Measurements from ENCODE around the gene MRPL37.
"Not testable (repeated sequence)": the region's sequence is repeated elsewhere in the genome, so short reads cannot be mapped to it uniquely, and the experiment has no call there.

MRPL37 gene

GRCh38 chr1:54171016-54171415 is 29.0 kb upstream of the MRPL37 start:
- in situ Hi-C loops (cut with MboI; ENCODE audit: low pct_unique_long_range_greater_than_20kb, low sequenced_read_pairs) = no loop called here
- no peak for DNase-seq

DNA sequence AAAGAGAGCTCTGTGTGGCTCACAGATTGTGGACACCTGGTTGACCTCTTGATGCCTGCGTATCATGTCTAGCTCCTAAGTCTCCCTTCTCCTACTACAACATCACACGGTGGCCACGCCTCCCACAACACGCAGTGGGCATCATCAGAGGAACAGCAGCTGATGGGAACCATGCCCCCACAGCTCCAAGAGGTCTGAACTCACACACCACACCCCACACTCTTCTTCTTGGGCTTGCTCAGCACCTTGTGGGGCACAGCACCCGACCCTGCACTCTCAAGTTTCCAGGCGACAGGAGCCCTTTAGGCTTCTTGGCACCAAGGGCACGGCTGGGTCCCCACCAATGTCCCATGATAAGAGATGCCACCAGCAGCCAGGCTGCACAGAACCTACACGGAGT is 28.4 kb upstream of the MRPL37 start:
- in situ Hi-C loops (cut with MboI; ENCODE audit: low pct_unique_long_range_greater_than_20kb, low sequenced_read_pairs) = no loop called here
- DNase-seq = no peak

- no peak for DNase-seq
- in situ Hi-C loops (cut with MboI; ENCODE audit: low pct_unique_long_range_greater_than_20kb, low sequenced_read_pairs) = no loop called here
Measured at GRCh38 chr1:54172614-54173599, 27.1 kb upstream of the MRPL37 start.

DNA sequence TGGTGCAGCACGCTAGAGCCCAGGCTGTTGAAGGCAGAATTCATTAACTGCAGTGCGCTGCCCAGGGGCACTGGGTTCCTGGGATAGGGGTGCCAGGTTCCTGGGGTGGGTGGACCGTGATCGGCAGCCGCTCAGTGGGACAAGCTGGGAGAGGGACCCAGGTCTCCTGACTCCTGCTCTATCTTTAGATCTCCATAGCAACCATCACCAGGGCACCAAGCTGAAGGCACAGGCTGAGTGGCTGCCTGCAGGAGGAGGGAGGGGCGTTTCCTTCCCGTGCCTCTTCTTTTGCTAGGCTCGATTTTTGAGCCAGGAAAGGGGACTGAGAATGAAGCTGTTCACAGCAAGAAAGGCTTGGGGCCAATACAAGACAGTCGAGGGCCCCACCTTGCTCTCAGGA is 26.3 kb upstream of the MRPL37 start:
- in situ Hi-C loops (cut with MboI; ENCODE audit: low pct_unique_long_range_greater_than_20kb, low sequenced_read_pairs) = no loop called here
- no peak for DNase-seq

- no peak for DNase-seq
- in situ Hi-C loops (cut with MboI; ENCODE audit: low pct_unique_long_range_greater_than_20kb, low sequenced_read_pairs) = no loop called here
Measured at GRCh38 chr1:54174106-54174505, 25.9 kb upstream of the MRPL37 start.

- in situ Hi-C loops (cut with MboI; ENCODE audit: low pct_unique_long_range_greater_than_20kb, low sequenced_read_pairs) = no loop called here
- DNase-seq = no peak
Measured at GRCh38 chr1:54176621-54177327, 23.2 kb upstream of the MRPL37 start.

- no peak for DNase-seq
- in situ Hi-C loops (cut with MboI; ENCODE audit: low pct_unique_long_range_greater_than_20kb, low sequenced_read_pairs) = no loop called here
Measured at GRCh38 chr1:54177726-54178125, 22.2 kb upstream of the MRPL37 start.

DNA sequence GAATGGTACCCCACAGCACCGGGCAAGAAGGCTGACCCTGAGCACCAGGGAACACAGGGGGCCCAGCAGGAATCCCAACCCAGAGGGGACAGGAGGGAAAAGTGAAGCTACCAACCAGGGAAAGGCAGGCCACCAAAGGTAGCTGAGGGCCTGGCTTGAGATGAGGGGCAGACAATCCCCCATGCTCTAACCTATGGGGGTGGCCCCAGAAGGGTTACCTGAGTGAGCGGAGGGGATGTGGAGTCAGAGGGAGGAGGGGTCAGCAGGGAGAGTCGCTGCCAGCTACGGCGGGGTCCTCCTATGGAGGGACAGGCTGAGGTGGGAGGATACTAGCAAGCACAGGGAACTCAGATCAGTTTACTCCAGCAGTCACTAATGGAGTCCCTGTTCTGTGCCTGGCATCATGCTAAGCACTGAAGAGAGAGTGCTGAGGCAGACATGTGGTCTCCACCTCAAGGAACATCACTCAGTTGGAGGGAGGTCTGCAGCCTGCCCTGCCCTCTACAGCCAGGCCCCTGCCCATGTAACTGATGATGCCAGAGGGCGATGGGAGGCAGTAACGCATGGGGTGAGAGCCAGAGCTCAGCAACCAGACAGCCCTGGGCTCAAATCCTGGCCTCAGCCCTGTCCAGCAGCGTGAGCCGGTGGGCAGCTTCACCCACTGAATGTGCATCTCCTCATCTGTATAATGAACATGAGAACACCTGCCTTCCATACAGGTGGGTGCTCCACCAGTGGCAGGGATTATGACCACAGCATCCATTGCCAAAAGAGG is 21.5 kb upstream of the MRPL37 start:
- DNase-seq = no peak
- in situ Hi-C loops (cut with MboI; ENCODE audit: low pct_unique_long_range_greater_than_20kb, low sequenced_read_pairs) = no loop called here

DNA sequence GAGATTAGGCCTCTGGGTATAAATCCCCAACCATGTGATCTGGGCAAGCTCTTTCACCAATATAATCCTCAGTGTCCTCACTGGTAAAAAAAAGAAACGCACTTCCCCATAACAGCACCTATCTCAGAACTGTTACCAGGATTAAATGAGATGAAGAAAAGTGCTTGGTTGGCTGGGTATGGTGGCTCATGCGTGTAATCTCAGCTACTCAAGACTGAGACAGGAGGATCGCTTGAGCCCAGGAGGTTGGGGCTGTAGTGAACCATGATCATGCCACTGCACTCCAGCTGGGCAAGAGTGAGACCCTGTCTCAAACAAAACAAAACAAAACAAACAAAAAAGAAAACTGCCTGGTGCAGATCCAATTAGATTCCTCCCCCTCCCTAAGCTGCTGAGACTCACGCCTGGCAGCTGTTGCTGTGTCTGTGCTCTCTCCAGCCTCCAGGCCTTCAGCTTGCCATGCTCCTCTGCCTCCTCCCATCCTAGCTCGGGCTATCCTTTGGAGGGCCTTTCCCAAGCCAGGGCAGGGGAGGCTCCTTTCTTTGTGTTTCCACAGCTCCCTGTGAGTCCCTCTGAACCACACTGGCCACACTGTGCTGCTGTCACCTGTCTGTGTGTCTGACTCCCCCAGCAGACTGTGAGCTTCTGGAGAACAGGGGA is 19.1 kb upstream of the MRPL37 start:
- no peak for DNase-seq
- in situ Hi-C loops (cut with MboI; ENCODE audit: low pct_unique_long_range_greater_than_20kb, low sequenced_read_pairs) = no loop called here

DNA sequence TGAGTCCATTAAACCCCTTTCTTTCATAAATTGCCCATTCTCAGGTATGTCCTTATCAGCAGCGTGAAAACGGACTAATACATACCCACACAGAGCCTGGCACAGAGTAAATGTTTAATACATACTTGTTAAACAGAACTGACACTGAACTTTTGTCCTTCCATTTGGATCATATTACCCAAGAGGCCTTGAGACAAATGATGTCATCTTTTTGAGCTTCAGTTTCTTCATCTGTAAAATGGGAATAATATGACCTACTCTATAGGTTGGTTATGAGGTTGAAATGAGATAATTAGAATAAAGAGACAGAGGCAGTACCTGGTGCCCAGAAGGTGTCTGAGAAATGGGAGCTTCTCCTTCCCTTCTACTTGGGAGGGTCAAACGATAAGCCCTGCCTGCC is 13.9 kb upstream of the MRPL37 start:
- in situ Hi-C loops (cut with MboI; ENCODE audit: low pct_unique_long_range_greater_than_20kb, low sequenced_read_pairs) = no loop called here
- no peak for DNase-seq

DNA sequence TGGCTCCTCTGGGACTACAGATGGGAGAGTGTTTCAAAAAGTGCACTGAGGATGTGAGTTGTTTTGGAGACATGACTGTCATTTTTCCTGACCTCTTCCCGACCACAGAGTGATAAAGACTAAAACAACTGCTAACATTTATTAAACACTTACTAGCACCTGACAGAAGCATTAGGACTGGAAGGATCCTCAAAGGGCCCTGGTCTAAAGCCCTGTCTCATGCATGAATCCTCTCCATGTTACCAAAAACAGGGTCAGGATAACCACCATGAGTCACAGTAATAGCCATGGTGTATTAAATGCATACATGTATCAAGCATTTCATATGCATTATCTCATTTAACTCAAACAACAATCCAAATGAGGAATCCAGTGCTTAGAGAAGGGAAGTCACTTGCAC is 11.7 kb upstream of the MRPL37 start:
- DNase-seq = no peak
- in situ Hi-C loops (cut with MboI; ENCODE audit: low pct_unique_long_range_greater_than_20kb, low sequenced_read_pairs) = no loop called here

- in situ Hi-C loops (cut with MboI; ENCODE audit: low pct_unique_long_range_greater_than_20kb, low sequenced_read_pairs) = no loop called here
- DNase-seq = no peak
Measured at GRCh38 chr1:54190526-54190925, 9.4 kb upstream of the MRPL37 start.

GRCh38 chr1:54191525-54191924 is 8.4 kb upstream of the MRPL37 start:
- no peak for DNase-seq
- in situ Hi-C loops (cut with MboI; ENCODE audit: low pct_unique_long_range_greater_than_20kb, low sequenced_read_pairs) = no loop called here

DNA sequence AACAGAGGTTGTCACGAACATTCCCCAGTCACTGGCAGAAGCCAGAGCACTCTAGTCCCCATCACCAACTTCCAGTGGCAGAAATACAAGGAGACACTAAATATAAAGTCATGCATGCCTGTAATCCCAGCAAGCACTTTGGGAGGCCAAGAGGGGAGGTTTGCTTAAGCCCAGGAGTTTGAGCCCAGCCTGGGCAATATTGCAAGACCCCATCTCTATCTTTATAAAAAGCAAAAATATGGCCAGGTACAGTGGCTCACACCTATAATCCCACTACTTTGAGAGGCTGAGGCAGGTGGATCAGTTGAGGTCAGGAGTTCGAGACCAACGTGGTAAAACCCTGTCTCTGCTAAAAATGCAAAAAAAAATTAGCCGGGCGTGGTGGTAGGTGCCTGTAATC is 6.5 kb upstream of the MRPL37 start:
- in situ Hi-C loops (cut with MboI; ENCODE audit: low pct_unique_long_range_greater_than_20kb, low sequenced_read_pairs) = no loop called here
- DNase-seq = no peak

- in situ Hi-C loops (cut with MboI; ENCODE audit: low pct_unique_long_range_greater_than_20kb, low sequenced_read_pairs) = no loop called here
- DNase-seq = peak; percentile 19
Measured at GRCh38 chr1:54199151-54199764, 709 bp upstream of the MRPL37 start.

DNA sequence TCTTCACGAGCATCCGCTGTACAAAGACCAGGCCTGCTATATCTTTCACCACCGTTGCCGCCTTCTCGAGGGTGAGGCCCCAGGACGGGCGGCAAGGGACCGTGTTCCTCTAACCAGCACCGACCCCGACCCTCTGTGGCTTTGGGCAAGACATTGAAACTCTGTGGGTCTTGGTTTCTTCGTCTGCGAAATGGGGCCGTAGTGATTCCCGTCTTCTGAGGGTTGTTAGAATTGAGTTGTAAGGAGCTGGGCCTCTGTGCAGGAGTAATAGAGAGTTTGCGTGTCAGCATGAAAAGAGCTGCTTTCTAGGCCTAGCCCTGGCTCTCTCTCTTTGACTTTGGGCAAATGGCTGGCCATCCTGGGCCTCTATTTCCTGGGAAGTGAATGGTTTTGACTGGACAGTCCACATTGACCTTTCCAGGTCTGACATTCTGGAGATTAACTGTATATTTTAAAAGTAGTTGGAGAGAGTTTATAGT is 591 bp downstream of the MRPL37 start:
- DNase-seq = no peak
- in situ Hi-C loops (cut with MboI; ENCODE audit: low pct_unique_long_range_greater_than_20kb, low sequenced_read_pairs) = no loop called here

GRCh38 chr1:54204199-54204598 is 4.2 kb downstream of the MRPL37 start:
- no peak for DNase-seq
- in situ Hi-C loops (cut with MboI; ENCODE audit: low pct_unique_long_range_greater_than_20kb, low sequenced_read_pairs) = no loop called here

DNA sequence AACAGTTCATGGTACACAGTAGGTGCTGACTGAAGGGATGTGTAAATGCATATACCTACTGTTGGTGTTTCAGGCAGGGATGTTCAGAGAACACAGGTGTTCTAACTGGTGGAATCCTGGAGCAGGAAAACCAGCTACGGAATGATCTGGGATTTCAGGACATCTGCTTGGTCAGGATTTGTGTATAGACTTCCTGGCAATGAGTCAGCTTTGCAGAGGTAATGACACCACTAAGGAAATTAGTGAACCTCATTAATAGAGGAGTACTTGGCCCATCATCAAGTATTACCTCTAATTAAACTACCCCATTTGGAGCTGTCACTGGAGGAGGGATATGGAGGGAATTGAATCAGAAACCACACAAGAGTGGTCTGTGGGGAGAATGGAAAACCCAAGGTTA is 7.3 kb downstream of the MRPL37 start:
- in situ Hi-C loops (cut with MboI; ENCODE audit: low pct_unique_long_range_greater_than_20kb, low sequenced_read_pairs) = no loop called here
- DNase-seq = no peak

DNA sequence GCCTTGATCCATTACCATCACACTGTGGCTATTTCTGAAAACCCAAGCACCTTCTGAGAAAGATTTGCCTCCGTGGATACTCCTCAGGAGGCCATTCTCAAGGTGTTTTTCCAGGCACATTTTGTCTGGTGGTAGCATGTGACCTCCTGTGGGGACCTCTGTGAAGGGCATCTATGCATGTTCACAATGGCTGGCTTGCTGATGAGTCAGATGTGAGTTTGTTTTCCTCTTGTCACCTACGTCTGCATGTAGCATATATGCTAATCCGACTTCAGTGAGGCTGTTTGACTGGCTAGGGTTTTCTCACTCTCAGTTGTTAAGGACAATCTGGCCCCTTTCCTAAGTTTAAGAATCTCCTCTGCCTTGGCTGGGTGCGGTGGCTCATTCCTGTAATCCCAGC is 7.9 kb downstream of the MRPL37 start:
- in situ Hi-C loops (cut with MboI; ENCODE audit: low pct_unique_long_range_greater_than_20kb, low sequenced_read_pairs); DNase-seq: not testable (repeated sequence)
